GM12864 (cell line): ENCODE measurements around the gene NPY2R.

ENCODE experiments used
- DNase-seq: peaks from one replicate; pipeline ENCODE4 v3.0.0-alpha.2; 2011; ENCODE audit warnings: low read depth
- H3K4me3 ChIP-seq: 2 replicates; pipeline ENCODE4 v1.5.1; 2011; ENCODE audit warnings: mild to moderate bottlenecking, low read depth, low read length, control low read depth
- TF ChIP-seq, protein P1 (sequence below): IDR thresholded peaks from 2 replicates; pipeline ENCODE4 v1.5.1; 2011; ENCODE audit warnings: low read depth, mild to moderate bottlenecking, moderate library complexity, low read length, control low read depth, inconsistent platforms; ENCODE audit errors: missing control alignments

Gene NPY2R

DNA sequence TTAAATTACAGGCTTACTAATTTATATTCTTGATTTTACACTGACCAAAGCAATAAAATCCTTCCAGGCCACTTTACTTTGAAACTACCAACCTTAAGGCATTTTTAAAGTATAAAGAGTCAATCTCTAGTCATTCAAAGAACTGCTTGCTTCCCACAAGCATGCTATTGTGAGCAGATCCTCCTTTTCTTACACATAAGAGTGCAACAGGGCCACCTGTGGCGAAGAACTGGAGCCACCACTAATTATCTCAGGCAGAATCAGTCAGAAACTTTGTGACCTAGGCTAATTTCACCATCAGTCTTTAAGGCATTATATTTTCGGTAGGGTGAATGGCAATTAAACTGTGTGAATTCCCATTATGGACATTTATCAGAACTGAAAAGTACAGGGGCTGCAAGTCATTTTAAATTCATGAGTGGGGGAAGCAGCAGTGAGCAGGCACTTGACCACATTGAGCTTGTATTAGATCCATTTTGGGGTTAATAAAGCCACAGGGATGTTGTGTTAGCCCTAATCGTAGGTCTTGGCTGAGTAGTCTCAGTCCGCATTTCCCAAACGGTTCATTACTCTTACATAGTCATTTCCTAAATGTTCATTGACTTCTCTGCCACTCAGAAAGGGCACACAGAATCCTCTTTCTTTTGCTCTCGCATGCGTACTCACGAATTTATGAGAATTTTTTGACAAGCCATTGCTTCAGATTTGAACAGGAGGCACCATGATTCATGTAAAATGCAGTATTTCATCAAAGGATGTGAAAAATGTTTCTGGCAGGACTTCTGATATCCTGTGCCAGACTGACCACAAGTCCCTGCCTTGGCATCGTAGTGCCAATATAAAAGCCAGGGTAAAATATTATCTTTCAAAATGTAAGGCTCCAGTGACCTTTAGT is 39.8 kb downstream of the NPY2R start:
- TF ChIP-seq, protein P1, sequence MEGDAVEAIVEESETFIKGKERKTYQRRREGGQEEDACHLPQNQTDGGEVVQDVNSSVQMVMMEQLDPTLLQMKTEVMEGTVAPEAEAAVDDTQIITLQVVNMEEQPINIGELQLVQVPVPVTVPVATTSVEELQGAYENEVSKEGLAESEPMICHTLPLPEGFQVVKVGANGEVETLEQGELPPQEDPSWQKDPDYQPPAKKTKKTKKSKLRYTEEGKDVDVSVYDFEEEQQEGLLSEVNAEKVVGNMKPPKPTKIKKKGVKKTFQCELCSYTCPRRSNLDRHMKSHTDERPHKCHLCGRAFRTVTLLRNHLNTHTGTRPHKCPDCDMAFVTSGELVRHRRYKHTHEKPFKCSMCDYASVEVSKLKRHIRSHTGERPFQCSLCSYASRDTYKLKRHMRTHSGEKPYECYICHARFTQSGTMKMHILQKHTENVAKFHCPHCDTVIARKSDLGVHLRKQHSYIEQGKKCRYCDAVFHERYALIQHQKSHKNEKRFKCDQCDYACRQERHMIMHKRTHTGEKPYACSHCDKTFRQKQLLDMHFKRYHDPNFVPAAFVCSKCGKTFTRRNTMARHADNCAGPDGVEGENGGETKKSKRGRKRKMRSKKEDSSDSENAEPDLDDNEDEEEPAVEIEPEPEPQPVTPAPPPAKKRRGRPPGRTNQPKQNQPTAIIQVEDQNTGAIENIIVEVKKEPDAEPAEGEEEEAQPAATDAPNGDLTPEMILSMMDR = no peak
- no peak overlapping the region for H3K4me3 ChIP-seq
- DNase-seq = no peak

DNA sequence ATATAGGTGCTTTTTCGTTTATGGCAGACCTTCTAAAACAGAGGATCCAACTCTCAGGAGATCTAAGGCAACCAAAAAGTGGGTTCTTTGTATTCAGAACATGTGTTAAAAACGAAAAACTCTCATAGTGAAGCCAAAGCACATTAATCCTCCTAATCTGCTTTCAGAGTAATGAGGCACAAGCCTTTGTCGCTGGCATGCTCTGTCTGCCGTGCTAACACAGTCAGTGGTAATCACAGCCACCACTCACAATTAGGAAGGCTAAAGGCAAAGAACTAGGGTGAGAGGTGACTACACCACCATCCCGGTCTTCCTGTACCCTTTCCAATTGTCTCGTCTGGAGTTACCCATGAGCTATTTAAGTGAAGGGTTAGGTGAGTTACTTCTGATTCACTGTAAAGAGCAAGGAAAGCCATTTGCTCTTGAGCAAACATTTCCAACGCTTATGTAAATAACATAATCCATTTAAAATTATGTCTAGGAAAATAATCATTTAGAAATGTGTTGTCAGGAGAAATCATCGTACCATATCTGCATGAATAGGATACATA is 40.7 kb downstream of the NPY2R start:
- no peak overlapping the region for H3K4me3 ChIP-seq
- DNase-seq = no peak
- TF ChIP-seq, protein P1 = no peak

DNA sequence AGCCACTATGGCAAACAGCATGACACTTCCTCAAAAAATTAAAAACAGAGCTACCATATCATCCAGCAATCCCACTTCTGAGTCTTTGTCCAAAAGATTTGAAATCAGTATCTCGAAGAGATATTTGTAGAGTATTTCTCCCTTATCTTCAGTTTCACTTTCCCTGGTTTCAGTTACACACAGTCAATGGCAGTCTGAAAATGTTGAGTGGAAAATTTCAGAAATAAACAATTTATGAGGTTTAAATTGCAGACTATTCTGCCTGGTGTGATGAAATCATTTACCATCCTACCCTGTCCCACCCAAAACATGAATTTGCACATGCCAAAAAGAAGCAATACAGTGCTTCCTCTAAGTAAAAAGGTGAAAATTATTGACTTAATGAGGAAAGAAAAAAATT is 43.9 kb downstream of the NPY2R start:
- TF ChIP-seq, protein P1 = no peak
- no peak for DNase-seq
- H3K4me3 ChIP-seq = no peak overlapping the region

DNA sequence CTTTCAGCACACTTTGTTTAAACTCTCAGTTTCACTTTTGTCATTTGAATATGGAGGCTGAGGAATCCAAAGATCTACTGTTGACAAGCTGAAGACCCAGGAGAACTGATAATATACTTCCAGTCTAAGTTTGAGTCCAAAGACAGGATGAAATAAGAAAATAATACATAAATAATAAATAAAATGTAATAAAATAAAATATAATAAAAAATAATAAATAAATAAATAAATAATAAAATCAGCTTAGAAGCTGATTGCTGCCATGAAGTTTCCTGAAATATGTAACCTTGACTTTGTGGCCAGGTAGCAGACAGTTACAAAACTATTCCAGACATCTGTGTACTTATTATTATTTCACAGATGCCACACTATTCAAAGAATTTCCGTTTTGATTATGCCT is 55.0 kb downstream of the NPY2R start:
- no peak overlapping the region for H3K4me3 ChIP-seq
- TF ChIP-seq, protein P1 = no peak
- DNase-seq = no peak

DNA sequence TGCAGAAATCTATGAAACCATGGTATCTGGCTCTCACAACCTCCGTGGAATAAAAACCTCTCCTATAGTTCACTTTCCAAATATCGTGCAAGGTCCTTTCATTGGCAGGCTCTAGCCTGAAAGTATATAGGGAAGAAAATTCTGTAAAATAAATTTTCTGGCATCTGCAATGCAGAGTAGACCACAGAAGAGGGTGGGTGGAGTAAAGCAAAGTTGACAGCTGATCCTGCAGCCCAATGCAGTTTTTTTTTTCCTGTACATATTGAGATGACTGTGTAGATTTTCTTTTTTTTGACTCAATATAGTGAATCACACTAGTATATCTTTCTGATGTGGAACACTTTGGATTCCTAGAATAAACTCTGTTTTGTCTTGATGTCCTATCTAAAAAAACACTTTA is 56.7 kb downstream of the NPY2R start:
- H3K4me3 ChIP-seq = no peak overlapping the region
- TF ChIP-seq, protein P1 = no peak
- no peak for DNase-seq
